Measurements from ENCODE around the gene SELENON. TPM values are rescaled to one million over a fixed set of nuclear protein-coding genes. Genes with fewer than 3 reads are reported as not detected.

The SELENON gene
- polyA plus RNA-seq, 1 of the 3 experiments (the other 2 are of a cell fraction) = 56.2 TPM

- TF ChIP-seq TEAD4 (IDR thresholded peaks at IDR 0.05; ENCODE audit: borderline replicate concordance, insufficient read depth) = no peak
- TF ChIP-seq TAF1 (IDR thresholded peaks at IDR 0.05; ENCODE audit: borderline replicate concordance, low read depth, low read length) = no peak
Measured at GRCh38 chr1:25758466-25759070, 41.4 kb upstream of the SELENON start (continued).

- 83% methylated on average over 11 of the region's 11 CpGs for WGBS (ENCODE audit: low lambda C conversion rate)
- Histone ChIP-seq H4K20me1 (ENCODE audit: insufficient read depth) (no peaks in the 10 kb centered on the region), H3K79me2 (ENCODE audit: insufficient read depth) (no peaks in the 10 kb centered on the region), H3K36me3 (replicated peaks in 1 of 2; ENCODE audit: control insufficient read depth in 1 of 2, insufficient read depth in 2 of 2, low read length in 1 of 2) (no peaks in the 10 kb centered on the region), H3K4me3 (ENCODE audit: low read depth in 2 of 2, low read length in 1 of 2) (no peak overlapping the region), H3K27me3 (ENCODE audit: insufficient read depth) (no peaks in the 10 kb centered on the region; the same call in 1 of the 2 replicates), H2AFZ (ENCODE audit: low read depth) (no peak overlapping the region), H3K9ac (no peak overlapping the region), H3K9me2 (no peaks in the 10 kb centered on the region), H3K4me2 (no peak overlapping the region), H3K27ac (ENCODE audit: low read depth in 2 of 2, low read length in 1 of 2) (no peak overlapping the region), H3F3A (replicated peaks; ENCODE audit: insufficient read depth) (no peaks in the 10 kb centered on the region), H3K4me1 (ENCODE audit: control insufficient read depth in 1 of 2, insufficient read depth in 2 of 2, low read depth in 1 of 2, low read length in 1 of 2) (peaks cover 0 to 26% of the 10 kb centered on the region in 2 experiments; a peak in 1 of 4 replicates), H3K9me3 (no peaks in the 10 kb centered on the region)
- ChIA-PET POLR2A (no interaction called here), CTCF (interaction anchor here (1.3 to 1.6 kb wide), 2 partner anchors 12 to 141 kb away, joined by 4 to 5 read pairs; no protein-coding TSS in a partner anchor)
- DNase-seq = no peak
- TF ChIP-seq NRF1 (IDR thresholded peaks at IDR 0.05; ENCODE audit: low read depth, low read length) (no peak), NFIC (IDR thresholded peaks at IDR 0.05; ENCODE audit: borderline replicate concordance) (no peak), EZH2phosphoT487 (IDR thresholded peaks at IDR 0.05; ENCODE audit: borderline replicate concordance, low read depth) (no peak), POLR2AphosphoS5 (IDR thresholded peaks at IDR 0.05; ENCODE audit: low read depth, low read length) (no peak), FOXM1 (IDR thresholded peaks at IDR 0.05; ENCODE audit: low read depth) (no peak), GABPA (IDR thresholded peaks at IDR 0.05; ENCODE audit: low read depth) (no peak), REST (IDR thresholded peaks at IDR 0.05; ENCODE audit: low read depth, low read length) (no peak), SMC3 (IDR thresholded peaks at IDR 0.05; ENCODE audit: low read depth, low read length) (no peak), SIN3A (IDR thresholded peaks at IDR 0.05; ENCODE audit: borderline replicate concordance, low read depth, low read length) (no peak)
Measured at GRCh38 chr1:25760122-25760719, 39.8 kb upstream of the SELENON start.

All from SK-N-SH (cell line).